Colonic mucosa (tissue), 4 donors: ENCODE results near the gene HDAC9. TPM values are rescaled to one million over a fixed set of nuclear protein-coding genes. Genes with fewer than 3 reads are reported as not detected.

Experiments used
- DNase-seq: peaks from one replicate; pipeline ENCODE4 v3.0.0-alpha.2; 2020
- H3K27ac ChIP-seq: fragments of 200-600 bp; one replicate; pipeline ENCODE4 v1.8.0; 2021
- H3K27me3 ChIP-seq: fragments of 200-600 bp; one replicate; pipeline ENCODE4 v1.8.0; 2021
- H3K36me3 ChIP-seq: fragments of 200-600 bp; one replicate; pipeline ENCODE4 v1.8.0; 2021
- H3K4me1 ChIP-seq: fragments of 200-600 bp; one replicate; pipeline ENCODE4 v1.8.0; 2021; ENCODE audit warnings: mild to moderate bottlenecking
- H3K4me3 ChIP-seq: fragments of 200-600 bp; one replicate; pipeline ENCODE4 v1.8.0; 2021
- H3K9ac ChIP-seq, 2 donors: one replicate each; pipeline ENCODE4 v1.7.0; 2013; ENCODE audit warnings: control low read depth in 2 of 2, low read depth in 2 of 2, low read length in 2 of 2
- H3K9me3 ChIP-seq: fragments of 200-600 bp; one replicate; pipeline ENCODE4 v1.8.0; 2021
- intact Hi-C: fragments of 100-400 bp; cut with DNase I; formaldehyde crosslinking; loops from one replicate; pipeline ENCODE4 v1.14.1; 2022
- total RNA-seq, 2 donors: library from RNA; stranded (reverse); fragmentation: NEBNext Ultra II Directional in 1 of 2; extraction: Animal tissue kit (Norgen Biotek cat#: 25700) in 1 of 2; gene quantifications; one replicate each; pipeline ENCODE4 v1.2.1, GENCODE V29; 2021
- TF ChIP-seq, protein P1 (sequence below): fragments of 200-600 bp; IDR thresholded peaks from one replicate; pipeline ENCODE4 v1.8.0; 2022; ENCODE audit warnings: antibody characterized with exemption, mild to moderate bottlenecking
- donor health status: healthy.
- donor health status: DM: no; HTN: no; CAD: no.
- donor health status: DM: no; HTN: no; CAD: no.

Gene HDAC9
- total RNA-seq, 2 donors from 2014 or later, result 2.6 to 8.7 TPM

DNA sequence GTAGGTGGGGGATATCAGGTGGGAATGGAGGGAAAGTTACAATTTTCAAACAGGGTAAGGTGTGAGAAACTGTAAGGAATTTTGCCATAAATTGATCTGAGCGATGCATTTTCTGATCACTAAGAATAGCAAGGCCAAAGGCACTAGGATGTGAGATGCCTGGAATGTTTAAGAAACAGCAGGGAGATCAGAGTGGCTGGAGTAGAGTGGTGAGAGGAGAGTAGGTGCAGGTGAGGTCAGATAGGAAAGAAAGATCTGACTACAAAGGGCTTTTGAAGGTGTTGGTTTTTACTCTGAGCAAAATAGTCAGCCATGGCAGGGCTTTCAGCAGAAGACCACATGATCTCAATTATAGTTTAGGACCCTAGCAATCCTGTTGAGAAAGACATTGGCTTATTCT is 55.0 kb downstream of the HDAC9 start:
- Histone ChIP-seq H3K27me3 (no peaks in the 10 kb centered on the region), H3K36me3 (no peaks in the 10 kb centered on the region), H3K4me1 (no peaks in the 10 kb centered on the region), H3K27ac (no peak overlapping the region), H3K4me3 (no peak overlapping the region), H3K9me3 (no peaks in the 10 kb centered on the region), H3K9ac (no peak overlapping the region)
- intact Hi-C loops, result no loop called here
- TF ChIP-seq, protein P1, sequence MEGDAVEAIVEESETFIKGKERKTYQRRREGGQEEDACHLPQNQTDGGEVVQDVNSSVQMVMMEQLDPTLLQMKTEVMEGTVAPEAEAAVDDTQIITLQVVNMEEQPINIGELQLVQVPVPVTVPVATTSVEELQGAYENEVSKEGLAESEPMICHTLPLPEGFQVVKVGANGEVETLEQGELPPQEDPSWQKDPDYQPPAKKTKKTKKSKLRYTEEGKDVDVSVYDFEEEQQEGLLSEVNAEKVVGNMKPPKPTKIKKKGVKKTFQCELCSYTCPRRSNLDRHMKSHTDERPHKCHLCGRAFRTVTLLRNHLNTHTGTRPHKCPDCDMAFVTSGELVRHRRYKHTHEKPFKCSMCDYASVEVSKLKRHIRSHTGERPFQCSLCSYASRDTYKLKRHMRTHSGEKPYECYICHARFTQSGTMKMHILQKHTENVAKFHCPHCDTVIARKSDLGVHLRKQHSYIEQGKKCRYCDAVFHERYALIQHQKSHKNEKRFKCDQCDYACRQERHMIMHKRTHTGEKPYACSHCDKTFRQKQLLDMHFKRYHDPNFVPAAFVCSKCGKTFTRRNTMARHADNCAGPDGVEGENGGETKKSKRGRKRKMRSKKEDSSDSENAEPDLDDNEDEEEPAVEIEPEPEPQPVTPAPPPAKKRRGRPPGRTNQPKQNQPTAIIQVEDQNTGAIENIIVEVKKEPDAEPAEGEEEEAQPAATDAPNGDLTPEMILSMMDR, result no peak
- no peak for DNase-seq

DNA sequence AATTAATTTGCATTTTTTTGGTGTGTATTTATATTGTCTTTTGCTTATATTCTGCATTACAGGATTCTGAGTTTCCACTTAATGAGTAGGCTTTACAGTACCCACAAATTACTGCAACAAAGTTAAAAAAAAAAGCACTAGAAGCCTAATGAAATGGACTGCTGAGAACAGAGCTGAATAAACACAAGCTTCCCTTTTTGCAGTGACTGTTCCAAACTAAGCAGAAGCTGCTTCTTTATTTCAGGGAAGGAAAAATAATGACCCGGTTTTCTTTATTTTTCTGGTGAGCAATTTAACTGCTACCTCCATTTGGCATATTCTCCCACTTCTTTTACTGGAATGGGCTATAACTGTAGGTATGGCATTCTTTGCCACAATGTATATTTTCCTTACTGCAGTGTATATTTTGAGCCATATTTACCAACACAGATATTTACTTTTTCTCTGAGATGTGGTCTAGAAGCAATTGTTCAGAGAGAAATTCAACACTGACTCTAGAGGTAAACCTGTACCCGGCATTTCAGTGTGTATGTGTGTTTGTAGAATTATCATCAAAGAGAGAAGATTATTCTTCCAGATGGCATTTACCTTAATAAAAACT is 56.9 kb downstream of the HDAC9 start:
- intact Hi-C loops, result no loop called here
- no peak overlapping the region for H3K4me3 ChIP-seq
- no peaks in the 10 kb centered on the region for H3K4me1 ChIP-seq
- H3K36me3 ChIP-seq, result no peaks in the 10 kb centered on the region
- TF ChIP-seq, protein P1, result no peak
- no peak overlapping the region for H3K9ac ChIP-seq
- no peak for DNase-seq
- H3K27me3 ChIP-seq, result no peaks in the 10 kb centered on the region
- H3K27ac ChIP-seq, result no peak overlapping the region
- no peaks in the 10 kb centered on the region for H3K9me3 ChIP-seq

DNA sequence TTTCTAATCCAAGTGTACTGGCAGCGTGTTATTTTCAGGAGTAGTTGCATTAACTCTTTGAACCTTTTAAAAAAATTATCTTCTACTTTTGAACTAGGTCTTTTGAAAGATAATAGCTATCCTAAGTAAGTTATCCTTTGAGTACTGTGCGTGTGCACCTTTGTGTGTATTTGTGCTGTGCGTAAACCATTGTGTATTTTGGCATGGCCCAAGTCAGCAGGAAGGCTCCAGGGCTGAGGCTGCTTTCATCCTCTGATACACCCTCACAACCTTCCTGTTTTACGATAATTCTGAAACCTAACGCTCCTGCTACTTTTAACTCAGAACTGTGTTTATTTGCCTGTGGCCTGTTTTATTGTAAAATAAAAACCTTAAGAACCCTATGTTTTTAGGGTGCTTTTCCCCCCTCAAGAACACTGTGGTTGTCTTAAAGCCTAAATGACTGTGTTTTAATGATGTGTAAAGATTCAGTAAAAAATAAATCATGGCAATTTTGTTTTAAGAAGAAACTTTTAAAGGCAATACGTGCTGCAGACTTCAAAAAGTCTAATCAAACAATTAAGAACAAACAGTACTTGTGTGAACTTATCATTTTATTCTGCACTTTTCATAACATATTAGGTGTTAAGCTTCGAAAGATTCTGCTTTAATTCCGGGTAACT is 57.5 kb downstream of the HDAC9 start:
- H3K4me3 ChIP-seq, result no peak overlapping the region
- no peak for DNase-seq
- H3K9ac ChIP-seq, result no peak overlapping the region
- H3K9me3 ChIP-seq, result no peaks in the 10 kb centered on the region
- no peak overlapping the region for H3K27ac ChIP-seq
- intact Hi-C loops, result no loop called here
- H3K27me3 ChIP-seq, result no peaks in the 10 kb centered on the region
- TF ChIP-seq, protein P1, result no peak
- H3K4me1 ChIP-seq, result no peaks in the 10 kb centered on the region
- no peaks in the 10 kb centered on the region for H3K36me3 ChIP-seq

DNA sequence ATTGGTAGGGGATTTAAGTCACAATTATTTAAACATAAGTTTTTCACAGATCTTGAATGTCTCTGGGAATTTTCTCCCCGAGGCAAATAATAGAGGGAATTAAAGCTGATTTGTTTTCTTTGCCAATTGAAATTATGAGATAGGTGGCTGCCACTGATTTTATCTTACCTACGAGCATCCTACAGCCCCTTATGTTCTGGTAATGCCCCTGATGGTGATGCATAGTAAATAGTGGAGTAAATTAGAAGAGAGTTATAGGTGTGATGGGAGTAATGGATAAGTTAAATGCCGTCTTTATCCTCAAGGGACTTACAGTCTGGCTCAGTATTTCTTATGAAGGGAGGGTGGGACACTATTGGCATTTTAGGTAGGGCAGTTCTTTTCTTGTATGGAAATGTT is 58.1 kb downstream of the HDAC9 start:
- no peak for DNase-seq
- Histone ChIP-seq H3K9ac (no peak overlapping the region), H3K9me3 (no peaks in the 10 kb centered on the region), H3K27me3 (no peaks in the 10 kb centered on the region), H3K36me3 (no peaks in the 10 kb centered on the region), H3K27ac (no peak overlapping the region), H3K4me1 (no peaks in the 10 kb centered on the region), H3K4me3 (no peak overlapping the region)
- intact Hi-C loops, result no loop called here
- TF ChIP-seq, protein P1, result no peak

DNA sequence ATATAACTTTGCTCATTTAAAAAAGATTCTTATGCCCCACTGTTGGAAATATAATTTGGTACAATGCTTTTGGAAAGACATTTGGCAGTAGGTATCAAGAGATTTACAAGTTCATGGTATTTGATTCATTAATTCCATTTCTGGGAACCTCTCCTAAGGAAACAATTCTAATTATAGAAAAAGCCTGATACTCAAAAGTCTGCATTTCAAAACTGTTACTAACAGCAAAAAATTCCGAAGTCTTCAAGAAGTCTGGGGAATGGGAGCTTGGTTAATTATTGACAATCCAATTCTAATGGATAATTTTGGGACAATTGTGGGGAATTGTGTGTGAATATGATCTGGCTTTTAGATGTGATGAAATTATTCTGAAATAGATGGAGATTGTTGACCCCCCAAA is 59.6 kb downstream of the HDAC9 start:
- no peaks in the 10 kb centered on the region for H3K36me3 ChIP-seq
- H3K4me1 ChIP-seq, result no peaks in the 10 kb centered on the region
- no peak overlapping the region for H3K9ac ChIP-seq
- DNase-seq, result no peak
- no peak overlapping the region for H3K27ac ChIP-seq
- intact Hi-C loops, result no loop called here
- H3K27me3 ChIP-seq, result no peaks in the 10 kb centered on the region
- TF ChIP-seq, protein P1, result no peak
- no peaks in the 10 kb centered on the region for H3K9me3 ChIP-seq
- no peak overlapping the region for H3K4me3 ChIP-seq
